ENCODE results near the gene ALAS1. TPM values are rescaled to one million over a fixed set of nuclear protein-coding genes. Genes with fewer than 3 reads are reported as not detected.
"Not testable (repeated sequence)": the region's sequence is repeated elsewhere in the genome, so short reads cannot be mapped to it uniquely, and the experiment has no call there.

ALAS1 gene
- total RNA-seq, 2 experiments from 2014 or later, result 34.4 to 43.6 TPM

DNA sequence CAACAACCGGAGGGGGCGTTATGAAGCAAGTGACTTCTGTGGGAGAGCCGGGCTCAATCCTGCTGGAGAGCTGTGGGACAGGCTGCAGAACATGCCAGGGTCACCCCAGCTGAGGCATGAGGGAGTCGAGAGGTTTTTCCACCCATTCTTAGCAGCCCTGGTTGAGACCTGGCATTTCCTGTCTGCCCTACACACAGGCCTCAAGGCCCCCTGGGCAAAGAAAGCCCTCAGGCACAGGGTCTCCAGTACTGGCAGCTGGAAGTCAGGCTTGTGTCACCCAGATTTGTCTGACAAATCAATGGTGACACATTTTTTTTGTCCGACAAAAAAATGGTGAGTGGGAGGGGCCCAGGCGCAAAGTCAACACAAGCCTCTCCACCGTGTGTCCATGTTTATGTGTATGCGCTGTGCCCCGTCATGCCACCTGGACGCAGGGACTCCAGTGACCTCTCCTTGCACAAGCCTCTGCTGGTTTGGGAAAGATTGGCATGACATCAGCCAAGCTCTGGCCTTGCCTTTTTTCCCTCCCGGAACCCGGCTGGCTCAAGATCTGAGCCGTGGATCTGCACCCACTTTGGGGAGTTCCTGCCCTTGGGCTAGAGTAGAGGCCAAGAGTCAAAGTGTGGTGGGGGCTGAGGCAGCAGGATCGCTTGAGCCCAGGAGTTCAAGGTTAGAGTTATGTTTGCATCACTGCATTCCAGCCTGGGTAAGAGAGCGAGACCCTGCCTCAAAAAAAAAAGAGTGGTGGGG, 20.8 kb upstream of the ALAS1 start:
- POLR2A ChIA-PET, result no interaction called here
- H3K4me2 ChIP-seq (ENCODE audit: low read length), result no peak overlapping the region

GRCh38 chr3:52177701-52178042, 20.3 kb upstream of the ALAS1 start:
- no peak for DNase-seq (ENCODE audit: low spot score)
- Histone ChIP-seq H4K20me1 (ENCODE audit: insufficient read depth, low read length) (no peaks in the 10 kb centered on the region), H3K9me2 (ENCODE audit: insufficient read depth, low read length) (no peaks in the 10 kb centered on the region), H3K4me2 (ENCODE audit: low read length) (no peak overlapping the region), H3K4me3 (ENCODE audit: low read depth, low read length, poor library complexity, severe bottlenecking) (no peak overlapping the region), H3K79me2 (ENCODE audit: insufficient read depth, low read depth, low read length) (no peaks in the 10 kb centered on the region), H3K9me3 (ENCODE audit: low read length) (no peaks in the 10 kb centered on the region), H2AFZ (ENCODE audit: low read length) (no peak overlapping the region), H3K36me3 (ENCODE audit: insufficient read depth, low read length) (no peaks in the 10 kb centered on the region), H3K4me1 (ENCODE audit: insufficient read depth, low read length, poor library complexity, severe bottlenecking) (peaks cover 7% of the 10 kb centered on the region), H3K27ac (ENCODE audit: low read depth, low read length, poor library complexity, severe bottlenecking) (no peak overlapping the region)
- TF ChIP-seq CTCF (conservative IDR thresholded peaks at IDR 0.05; ENCODE audit: low read length), result no peak
- TF ChIP-seq EZH2phosphoT487 (IDR thresholded peaks at IDR 0.05; ENCODE audit: borderline replicate concordance, low read depth, low read length), result no peak
- ChIA-PET CTCF (ENCODE audit: unreplicated experiment) (no interaction called here), POLR2A (no interaction called here)
- no TSS peak for BruUV-seq (replicated peaks)
- intact Hi-C loops (cut with micrococcal nuclease; ENCODE audit: unreplicated experiment), result no loop called here

More for the DNA sequence above, 20.8 kb upstream of the ALAS1 start:
- H3K9me3 ChIP-seq (ENCODE audit: low read length), result no peaks in the 10 kb centered on the region
- BruUV-seq (replicated peaks), result no TSS peak
- CTCF ChIA-PET (ENCODE audit: unreplicated experiment), result no interaction called here
- no peaks in the 10 kb centered on the region for H3K36me3 ChIP-seq (ENCODE audit: insufficient read depth, low read length)
- no peak for TF ChIP-seq EZH2phosphoT487 (IDR thresholded peaks at IDR 0.05; ENCODE audit: borderline replicate concordance, low read depth, low read length)
- no peak for TF ChIP-seq CTCF (conservative IDR thresholded peaks at IDR 0.05; ENCODE audit: low read length)
- no peaks in the 10 kb centered on the region for H3K79me2 ChIP-seq (ENCODE audit: insufficient read depth, low read depth, low read length)
- H3K4me3 ChIP-seq (ENCODE audit: low read depth, low read length, poor library complexity, severe bottlenecking), result no peak overlapping the region
- H3K4me1 ChIP-seq (ENCODE audit: insufficient read depth, low read length, poor library complexity, severe bottlenecking), result peaks cover 7% of the 10 kb centered on the region
- H3K9me2 ChIP-seq (ENCODE audit: insufficient read depth, low read length), result no peaks in the 10 kb centered on the region
- H2AFZ ChIP-seq (ENCODE audit: low read length), result no peak overlapping the region
- H4K20me1 ChIP-seq (ENCODE audit: insufficient read depth, low read length), result no peaks in the 10 kb centered on the region
- intact Hi-C loops (cut with micrococcal nuclease; ENCODE audit: unreplicated experiment), result no loop called here
- no peak for DNase-seq (ENCODE audit: low spot score)
- no peak overlapping the region for H3K27ac ChIP-seq (ENCODE audit: low read depth, low read length, poor library complexity, severe bottlenecking)

DNA sequence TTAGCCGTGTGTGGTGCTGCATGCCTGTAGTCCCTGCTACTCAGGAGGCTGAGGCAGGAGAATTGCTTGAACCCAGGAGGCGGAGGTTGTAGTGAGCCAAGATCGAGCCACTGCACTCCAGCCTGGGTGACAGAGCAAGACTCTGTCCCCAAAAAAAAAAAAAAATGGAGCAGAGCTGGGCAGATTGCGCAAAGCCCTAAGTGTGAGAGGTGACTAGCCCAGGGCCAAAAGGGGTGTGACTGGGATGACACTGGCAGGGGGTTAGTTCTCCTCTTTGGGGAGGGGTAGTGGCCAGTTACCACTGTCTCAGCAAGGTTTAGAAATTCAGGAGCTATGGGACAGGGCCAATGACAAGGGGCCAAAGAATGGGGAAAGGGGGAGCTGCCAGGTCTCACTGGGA, 19.8 kb upstream of the ALAS1 start:
- H3K36me3 ChIP-seq (ENCODE audit: insufficient read depth, low read length); H3K9me3 ChIP-seq (ENCODE audit: low read length); H4K20me1 ChIP-seq (ENCODE audit: insufficient read depth, low read length); H3K4me3 ChIP-seq (ENCODE audit: low read depth, low read length, poor library complexity, severe bottlenecking); H3K9me2 ChIP-seq (ENCODE audit: insufficient read depth, low read length); H3K4me2 ChIP-seq (ENCODE audit: low read length); BruUV-seq (replicated peaks); DNase-seq (ENCODE audit: low spot score); H3K79me2 ChIP-seq (ENCODE audit: insufficient read depth, low read depth, low read length); intact Hi-C loops (cut with micrococcal nuclease; ENCODE audit: unreplicated experiment); CTCF ChIA-PET (ENCODE audit: unreplicated experiment); POLR2A ChIA-PET; H3K4me1 ChIP-seq (ENCODE audit: insufficient read depth, low read length, poor library complexity, severe bottlenecking); H3K27ac ChIP-seq (ENCODE audit: low read depth, low read length, poor library complexity, severe bottlenecking); H2AFZ ChIP-seq (ENCODE audit: low read length): not testable (repeated sequence)

All from OCI-LY7 (cell line).